SW 1271 (cell line): ENCODE measurements around the gene PPP1R15B.
A peak's percentile ranks its signal among the peaks of the same experiment; 100 is the strongest.

ENCODE experiments used
- DNase-seq, 2 experiments: peaks; one replicate each; lab custom pipeline; 2025; lab: John Stamatoyannopoulos, UW

PPP1R15B gene

DNA sequence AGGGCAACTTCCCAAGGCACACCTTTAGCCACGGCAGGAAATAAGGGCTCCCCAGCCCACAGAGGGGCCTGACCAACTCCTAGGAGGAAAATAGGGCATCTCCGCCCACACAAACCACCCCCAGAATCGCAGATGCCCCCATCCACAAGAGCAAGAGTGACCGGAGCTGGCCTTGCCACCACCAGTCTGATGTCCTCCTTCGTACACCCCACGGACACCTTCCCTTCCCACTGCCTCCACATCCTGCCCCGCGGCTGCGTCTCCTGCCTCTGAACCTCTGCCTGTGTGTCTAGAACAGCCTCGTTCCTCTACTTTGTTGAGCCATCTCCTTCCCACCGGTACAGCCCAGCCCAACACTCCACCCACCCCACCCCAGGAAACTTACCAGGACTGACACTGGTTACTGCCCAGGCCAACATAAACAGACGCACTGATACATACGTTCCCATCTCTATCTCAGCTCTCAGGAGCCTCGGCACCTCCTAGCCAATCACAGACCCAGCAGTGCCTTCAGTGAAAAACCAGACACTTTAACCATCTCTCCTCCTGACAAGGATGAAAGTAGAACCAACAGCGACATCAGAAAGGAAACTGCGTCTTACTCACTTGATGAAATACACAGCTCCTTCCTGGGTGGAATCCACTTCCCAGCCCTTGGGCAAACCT lies 44.3 kb downstream of the PPP1R15B start:
- DNase-seq, result no peak

DNA sequence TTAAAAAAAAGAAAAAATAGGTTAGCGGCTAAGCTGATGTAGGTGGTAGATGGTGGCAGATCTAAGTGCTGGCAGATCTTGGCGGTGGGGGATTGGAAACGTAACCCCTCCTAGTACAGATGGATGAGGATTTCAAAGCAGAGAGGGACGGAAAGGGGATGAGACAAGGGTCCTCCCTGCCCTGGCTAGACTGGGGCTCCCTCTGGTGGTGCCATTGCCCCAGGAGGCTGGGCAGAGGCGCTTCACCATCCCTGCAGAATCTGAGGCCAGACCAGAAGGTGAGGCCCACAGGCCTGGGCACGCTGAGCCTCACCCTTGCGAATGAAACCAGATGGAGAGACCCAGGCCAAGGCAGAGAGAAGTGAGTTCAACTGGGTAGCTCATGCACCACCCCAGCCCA lies 44.9 kb downstream of the PPP1R15B start:
- no peak for DNase-seq

DNA sequence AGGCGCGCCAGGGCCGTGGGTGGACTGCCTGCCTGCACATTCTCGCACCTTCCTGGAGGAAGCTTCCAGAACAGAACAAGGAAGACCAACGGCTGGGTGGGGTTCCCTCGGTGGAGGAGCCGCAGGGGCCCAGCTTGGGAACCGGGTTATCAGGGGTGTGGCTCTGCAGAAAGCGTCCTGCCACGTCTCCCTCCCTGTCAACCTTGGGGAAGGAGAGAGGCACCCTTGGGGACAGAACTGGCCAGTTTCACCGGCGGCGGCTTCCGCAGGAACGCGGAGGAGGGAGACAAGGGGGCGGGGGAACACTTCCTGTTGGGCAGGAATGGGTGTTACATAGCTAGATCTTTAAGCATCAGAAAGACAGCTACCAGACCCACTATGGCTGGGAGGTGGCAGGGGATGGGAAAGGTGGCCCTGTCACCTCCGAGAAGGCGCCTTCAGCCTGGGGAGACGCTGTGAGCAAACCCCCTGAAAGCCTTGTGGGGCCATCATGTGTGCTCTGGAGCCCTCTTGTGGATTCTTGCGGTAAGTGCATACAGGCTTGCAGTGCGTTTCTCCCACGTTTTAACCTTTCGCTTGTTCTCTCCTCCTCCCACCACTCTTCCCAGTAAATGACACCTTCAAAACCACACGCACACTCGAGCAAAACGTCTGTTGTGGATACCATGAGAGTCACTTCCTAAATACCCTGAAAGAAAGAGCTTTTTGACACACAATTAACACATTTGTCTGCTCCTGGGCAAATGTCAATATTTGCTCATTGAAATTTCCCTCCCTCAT lies 48.1 kb downstream of the PPP1R15B start:
- peak in 1 of 2 experiments; percentile 60 for DNase-seq

DNA sequence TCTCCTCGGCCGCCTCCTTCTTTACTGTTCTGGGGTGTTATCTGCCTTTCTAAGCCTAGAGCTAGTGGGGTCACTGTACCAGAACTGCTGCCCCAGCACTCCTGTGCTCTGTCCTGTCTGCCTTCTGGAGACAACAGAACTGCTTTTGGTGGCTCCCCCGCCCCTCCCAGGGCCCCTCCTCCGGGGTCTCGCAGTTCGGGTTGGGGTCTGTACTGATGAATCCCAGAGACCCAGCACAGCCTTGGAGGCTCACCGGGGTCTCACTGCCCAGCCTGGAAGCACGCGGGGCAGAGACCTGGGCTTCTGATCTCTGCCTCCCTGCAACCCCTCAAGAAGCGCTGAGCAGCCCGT lies 48.7 kb downstream of the PPP1R15B start:
- DNase-seq, result no peak

DNA sequence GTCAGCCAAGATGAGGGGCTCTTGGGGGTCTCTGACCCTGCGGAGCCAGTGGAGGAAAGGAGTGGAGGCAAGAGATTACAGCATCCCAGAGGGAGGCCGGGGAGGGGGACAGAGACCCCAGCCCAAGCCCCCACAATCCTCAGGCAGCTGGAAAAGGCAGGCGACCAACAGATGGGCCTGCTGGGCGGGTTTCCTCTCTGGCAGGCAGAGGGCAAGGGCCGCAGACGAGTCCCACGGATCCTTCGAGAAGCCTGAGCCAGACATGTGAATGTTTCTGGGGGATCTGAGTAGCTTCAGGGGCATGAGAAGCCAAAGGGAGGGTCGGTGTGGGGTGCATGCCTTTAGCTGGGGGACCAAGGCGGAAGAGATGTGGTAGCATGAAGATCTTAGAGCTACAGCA lies 49.8 kb downstream of the PPP1R15B start:
- no peak for DNase-seq

DNA sequence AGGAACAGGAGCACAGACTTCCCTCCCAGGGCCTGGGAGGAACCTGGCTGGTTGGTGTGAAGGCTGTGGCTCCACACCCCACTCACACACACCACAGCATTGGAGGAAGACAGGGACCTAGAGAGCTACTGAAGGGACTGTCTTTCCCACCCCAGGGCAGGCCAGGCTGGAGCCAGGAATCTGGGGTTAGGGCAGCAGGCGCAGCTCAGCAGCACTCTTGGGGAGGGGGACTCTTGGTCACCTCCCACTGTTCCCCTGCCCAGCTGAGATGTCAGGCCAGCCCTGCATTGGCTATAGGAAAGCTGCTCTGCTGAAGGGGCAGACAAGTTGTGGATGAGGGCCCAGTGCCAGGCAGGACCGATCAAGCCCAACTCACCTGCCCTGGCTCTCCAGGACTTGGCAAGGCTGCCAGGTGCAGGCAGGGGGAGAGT lies 50.3 kb downstream of the PPP1R15B start:
- DNase-seq, result no peak

DNA sequence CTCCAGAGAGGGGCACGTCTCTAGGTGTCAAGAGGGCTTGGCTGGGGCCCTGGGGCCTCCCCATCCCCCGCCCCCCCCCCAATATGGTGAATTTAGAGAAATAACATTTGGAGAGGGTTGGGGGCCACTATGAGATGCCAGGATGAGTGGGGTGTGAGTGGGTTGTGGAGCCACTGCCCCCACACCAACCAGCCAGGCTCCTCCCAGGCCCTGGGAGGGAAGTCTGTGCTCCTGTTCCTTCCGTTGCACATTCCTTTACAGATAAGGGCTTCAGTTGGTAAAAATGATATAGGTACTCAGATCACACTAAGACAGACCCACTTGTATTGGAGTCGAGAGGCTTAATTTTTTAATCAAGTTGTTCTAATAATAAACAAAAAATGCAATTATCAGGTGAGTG lies 51.3 kb downstream of the PPP1R15B start:
- no peak for DNase-seq

DNA sequence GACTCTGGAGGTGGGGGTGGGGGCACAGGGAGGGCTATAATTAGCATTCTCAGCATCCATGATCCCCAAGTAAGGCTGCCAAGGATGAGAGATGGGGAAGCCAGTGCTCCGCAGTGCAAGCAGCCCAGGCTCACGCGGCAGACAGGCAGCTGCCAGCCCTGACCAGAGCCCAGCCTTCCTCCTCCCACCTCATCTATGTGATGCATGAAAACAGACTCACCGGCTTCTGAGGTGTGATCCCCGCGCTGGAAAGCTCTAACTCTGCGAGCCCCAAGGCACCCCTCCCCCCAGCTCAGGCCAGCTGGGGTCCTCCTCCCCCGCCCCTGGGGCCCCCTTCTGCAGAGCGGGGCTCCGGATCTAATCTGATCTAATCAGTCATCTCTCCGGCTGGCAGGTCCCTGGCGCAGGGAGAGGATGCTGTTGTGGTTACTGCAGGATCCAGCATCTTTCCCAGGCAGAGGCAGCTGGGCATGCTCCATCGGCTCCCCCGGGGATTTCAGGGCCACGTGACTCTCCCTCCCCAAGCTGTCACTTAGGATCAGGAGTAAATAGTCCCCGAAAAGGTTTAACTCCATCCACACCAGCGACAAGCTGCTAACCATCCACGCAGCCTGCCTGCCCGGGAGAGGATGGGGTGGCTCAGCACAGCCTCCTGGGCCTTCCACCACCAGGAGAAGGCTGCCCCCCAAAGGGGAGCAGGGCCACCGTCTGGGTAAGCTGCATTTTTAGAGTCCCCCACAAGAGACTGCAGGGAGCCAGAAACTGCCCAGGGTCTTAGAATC lies 52.0 kb downstream of the PPP1R15B start, which contains the start of gene PLEKHA6:
Gene PLEKHA6 (minus strand): TSS at position 456 of the 782 bp plus-strand sequence. CDS start 86,202 bp downstream, outside the sequence.
- no peak for DNase-seq

DNA sequence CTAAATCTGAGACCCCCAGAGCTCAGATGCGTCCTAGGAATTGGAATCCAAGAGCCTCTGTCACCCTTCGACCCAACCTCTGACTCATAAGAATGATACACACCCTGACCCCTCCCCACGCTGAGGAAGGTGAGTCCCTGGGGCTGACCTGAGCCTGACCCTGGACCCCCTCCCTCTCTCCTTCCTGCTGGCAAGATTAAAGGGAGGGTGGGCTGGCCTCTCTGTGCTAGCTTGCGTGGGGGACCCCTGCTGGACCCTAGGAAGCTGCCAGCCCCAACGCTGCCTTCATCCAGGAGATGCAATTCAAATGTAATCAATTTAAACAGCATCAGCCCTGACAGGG lies 52.5 kb downstream of the PPP1R15B start:
- DNase-seq, result no peak

DNA sequence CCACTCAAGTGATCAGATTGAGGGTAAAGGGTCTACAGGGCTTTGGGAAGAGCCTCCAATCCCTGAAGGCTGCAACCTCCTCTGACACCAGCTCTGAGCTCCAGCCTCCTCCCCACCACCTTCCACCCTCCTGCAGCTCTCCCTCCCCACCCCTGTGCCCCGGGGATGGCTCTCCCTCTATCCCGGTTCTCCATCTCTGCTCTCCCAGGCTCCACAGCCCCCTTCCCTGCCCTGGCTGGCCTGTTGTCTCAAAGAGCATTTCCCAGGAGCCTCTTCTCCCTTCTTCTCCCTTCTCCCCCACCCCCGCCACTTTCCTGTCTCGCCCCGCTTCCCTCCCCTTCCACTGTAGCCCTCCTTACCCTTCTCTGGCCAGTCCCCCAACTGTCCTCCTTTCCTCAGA lies 53.0 kb downstream of the PPP1R15B start:
- DNase-seq, result no peak

DNA sequence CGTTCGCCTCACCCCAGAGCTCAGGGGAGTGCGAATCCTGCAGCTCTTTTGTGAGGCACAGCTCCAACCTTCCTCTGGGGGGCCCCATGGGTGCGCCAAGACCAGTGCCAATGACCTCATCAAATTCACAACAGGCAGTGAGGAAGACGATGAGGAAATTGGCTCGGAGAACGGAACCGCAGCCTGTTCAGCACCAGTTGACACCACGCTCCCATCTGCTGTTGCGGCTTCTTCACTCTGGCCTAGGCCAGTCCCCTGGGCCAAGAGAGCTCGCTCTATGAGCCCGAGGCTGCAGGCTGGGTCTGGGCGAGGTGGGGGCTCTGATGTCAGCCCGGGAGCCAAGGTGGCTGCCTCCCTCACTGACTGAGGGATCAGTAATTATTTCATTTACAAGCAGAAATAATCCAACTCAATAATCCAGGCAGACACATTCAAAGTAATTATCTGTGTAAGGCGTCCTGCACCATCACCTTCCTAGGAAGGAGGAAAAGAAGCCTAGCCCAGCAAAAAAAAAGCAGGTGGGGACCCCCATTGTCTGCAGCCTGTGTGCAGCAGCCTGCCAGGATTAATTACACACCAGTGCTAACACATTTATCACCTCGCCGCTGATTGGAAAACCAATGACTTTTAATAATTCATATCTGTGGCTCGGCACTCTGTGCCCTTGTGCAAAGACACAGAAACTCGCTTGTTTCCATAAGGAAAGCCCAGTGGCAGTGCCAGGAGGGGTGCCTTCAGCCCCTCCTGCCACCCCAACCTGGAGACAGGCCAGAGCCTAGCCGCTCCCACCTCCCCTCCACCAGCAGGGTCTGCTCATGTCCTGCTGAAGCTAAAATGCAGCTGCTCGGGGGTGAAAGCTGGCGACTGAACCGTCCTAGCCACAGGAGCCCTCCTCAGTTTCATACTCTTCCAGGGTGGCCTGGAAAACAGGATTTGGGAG lies 53.8 kb downstream of the PPP1R15B start:
- no peak for DNase-seq

DNA sequence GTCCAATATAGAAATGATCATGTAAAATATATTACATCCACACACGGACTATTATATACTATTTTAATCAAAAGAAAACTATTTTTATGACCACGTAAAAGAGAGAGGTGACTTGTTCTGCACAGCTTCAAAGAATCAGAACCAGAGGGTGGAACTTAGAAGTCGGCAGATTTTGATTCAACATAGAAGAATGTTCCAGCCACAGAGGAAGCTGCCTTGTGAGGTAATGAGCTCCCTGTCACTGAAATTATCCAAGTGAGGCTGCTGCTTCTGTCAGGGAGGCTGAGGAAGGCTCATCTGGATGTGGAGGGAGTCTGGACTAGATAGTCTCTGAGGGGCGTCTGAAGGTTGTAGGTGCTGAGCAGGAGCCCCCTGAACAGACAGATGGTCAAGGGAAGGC lies 54.6 kb downstream of the PPP1R15B start:
- DNase-seq, result no peak

DNA sequence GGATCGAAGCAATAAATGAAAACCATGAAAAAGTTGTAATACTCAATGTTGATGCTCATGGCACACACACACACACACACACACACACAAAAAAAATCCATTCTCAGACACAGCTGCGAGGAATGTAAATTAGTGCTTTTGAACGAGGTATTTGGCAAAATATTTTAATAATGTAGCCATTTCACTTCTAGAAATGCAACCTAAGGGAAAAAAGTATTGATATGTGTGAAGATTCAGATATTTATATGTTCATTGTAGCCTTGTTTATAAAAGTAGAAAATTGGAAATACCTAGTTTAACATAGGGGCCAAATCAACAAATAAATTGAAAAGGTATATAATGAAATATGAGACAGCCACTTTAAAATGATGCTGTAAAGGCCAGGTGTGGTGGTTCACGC lies 55.7 kb downstream of the PPP1R15B start:
- DNase-seq, result no peak

DNA sequence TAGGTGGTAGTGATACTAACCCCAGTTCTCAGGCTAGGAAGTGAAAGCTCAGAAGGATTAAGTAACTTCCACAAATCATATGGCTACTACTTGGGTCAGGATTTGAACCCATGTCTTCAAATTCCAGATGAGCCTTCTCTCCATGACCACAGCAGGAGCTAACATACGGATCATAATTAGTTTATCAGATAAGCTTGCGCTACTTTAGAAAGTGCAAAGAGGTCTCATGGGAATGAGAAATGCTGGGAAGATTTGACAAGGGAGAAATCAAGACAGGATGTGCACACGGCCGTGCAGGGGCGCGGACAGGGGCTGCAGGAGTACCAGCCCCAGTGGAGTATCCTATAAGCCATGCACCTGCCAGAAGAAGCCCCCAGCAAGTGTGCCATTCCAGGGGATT lies 57.0 kb downstream of the PPP1R15B start:
- DNase-seq, result no peak
